HCEC 1CT (cell line): ENCODE results near the gene R3HDM2.
"Not testable (repeated sequence)": the region's sequence is repeated elsewhere in the genome, so short reads cannot be mapped to it uniquely, and the experiment has no call there.

Experiments used
- DNase-seq: peaks from one replicate; pipeline ENCODE4 v3.0.0-alpha.2; 2017

Gene R3HDM2

GRCh38 chr12:57370696-57371095, 60.1 kb downstream of the R3HDM2 start:
- no peak for DNase-seq

- no peak for DNase-seq
Measured at GRCh38 chr12:57370072-57370471, 60.8 kb downstream of the R3HDM2 start.

GRCh38 chr12:57369202-57369601, 61.6 kb downstream of the R3HDM2 start:
- no peak for DNase-seq

GRCh38 chr12:57368349-57369095, 62.3 kb downstream of the R3HDM2 start:
- DNase-seq: no peak

GRCh38 chr12:57367121-57367520, 63.7 kb downstream of the R3HDM2 start:
- DNase-seq: no peak

- no peak for DNase-seq
Measured at GRCh38 chr12:57366315-57366714, 64.5 kb downstream of the R3HDM2 start.

GRCh38 chr12:57364156-57364555, 66.7 kb downstream of the R3HDM2 start:
- DNase-seq: not testable (repeated sequence)

GRCh38 chr12:57360468-57360867, 70.4 kb downstream of the R3HDM2 start:
- DNase-seq: no peak

- DNase-seq: no peak
Measured at GRCh38 chr12:57358646-57359045, 72.2 kb downstream of the R3HDM2 start.

- DNase-seq: no peak
Measured at GRCh38 chr12:57355734-57356133, 75.1 kb downstream of the R3HDM2 start.

GRCh38 chr12:57352166-57352565, 78.7 kb downstream of the R3HDM2 start:
- DNase-seq: no peak

GRCh38 chr12:57347284-57347683, 83.6 kb downstream of the R3HDM2 start:
- no peak for DNase-seq

GRCh38 chr12:57343703-57344378, 87.0 kb downstream of the R3HDM2 start:
- no peak for DNase-seq

GRCh38 chr12:57342207-57342691, 88.6 kb downstream of the R3HDM2 start:
- no peak for DNase-seq

- DNase-seq: no peak
Measured at GRCh38 chr12:57341275-57341990, 89.4 kb downstream of the R3HDM2 start.

- DNase-seq: peak; percentile 20
Measured at GRCh38 chr12:57340104-57340503, 90.7 kb downstream of the R3HDM2 start.

- not testable (repeated sequence) for DNase-seq
Measured at GRCh38 chr12:57336299-57336698, 94.5 kb downstream of the R3HDM2 start.

- DNase-seq: no peak
Measured at GRCh38 chr12:57334219-57334618, 96.6 kb downstream of the R3HDM2 start.

GRCh38 chr12:57332646-57333312, 98.1 kb downstream of the R3HDM2 start:
- peak; percentile 15 for DNase-seq

- no peak for DNase-seq
Measured at GRCh38 chr12:57330992-57331391, 99.9 kb downstream of the R3HDM2 start.

GRCh38 chr12:57329219-57329618, 101.6 kb downstream of the R3HDM2 start:
- DNase-seq: no peak

GRCh38 chr12:57325395-57325794, 105.4 kb downstream of the R3HDM2 start:
- no peak for DNase-seq

- no peak for DNase-seq
Measured at GRCh38 chr12:57323416-57323815, 107.4 kb downstream of the R3HDM2 start.
